Prostate gland (tissue), 2 donors: ENCODE data around the gene GLIS1. TPM values are rescaled to one million over a fixed set of nuclear protein-coding genes. Genes with fewer than 3 reads are reported as not detected.

Experiments
- DNase-seq: peaks from one replicate; pipeline ENCODE4 v3.0.0-alpha.2; 2019; ENCODE audit warnings: low spot score
- H3K27ac ChIP-seq, 2 donors: fragments of 200-600 bp; sonication (generic); 2 replicates each; pipeline ENCODE4 v1.5.1; 2017 to 2019
- H3K27me3 ChIP-seq: fragments of 200-600 bp; sonication (generic); replicated peaks from 2 replicates; pipeline ENCODE4 v1.5.1; 2019; ENCODE audit not compliant: insufficient read depth
- H3K36me3 ChIP-seq, 2 donors: fragments of 200-600 bp; sonication (generic); 1 replicate in 1 of 2; 2 replicates in 1 of 2; pipeline versions ENCODE4 v1.5.1 to v1.8.1; 2017 to 2019
- H3K4me1 ChIP-seq: fragments of 200-600 bp; sonication (generic); replicated peaks from 2 replicates; pipeline ENCODE4 v1.5.1; 2019
- H3K4me3 ChIP-seq, 2 donors: fragments of 200-600 bp; sonication (generic); 2 replicates each; pipeline ENCODE4 v1.5.1; 2017 to 2019
- H3K9me3 ChIP-seq: fragments of 200-600 bp; sonication (generic); 2 replicates; pipeline ENCODE4 v1.5.1; 2017
- CTCF ChIP-seq, 4 experiments: fragments of 200-600 bp in 2 of 4; fragments of 450-650 bp in 2 of 4; sonication (generic) in 2 of 4; IDR thresholded peaks; 1 replicate in 3 of 4; 2 replicates in 1 of 4; pipeline ENCODE4 v1.5.1; 2016 to 2019; ENCODE audit warnings: antibody characterized with exemption in 4 of 4, mild to moderate bottlenecking in 2 of 4, moderate library complexity in 2 of 4
- POLR2A ChIP-seq: fragments of 450-650 bp; IDR thresholded peaks from one replicate; pipeline ENCODE4 v1.6.1; 2016; ENCODE audit warnings: antibody characterized with exemption, mild to moderate bottlenecking
- POLR2AphosphoS5 ChIP-seq: sonication (generic); formaldehyde crosslinking; IDR thresholded peaks from one replicate; pipeline ENCODE4 v1.6.1; 2017; ENCODE audit warnings: antibody characterized with exemption
- whole genome bisulfite sequencing: methylation state at CpG from one replicate; pipeline ENCODE4 v1.1.5; 2018; 5-methylcytosine and 5-hydroxymethylcytosine counted together
- intact Hi-C: fragments of 100-400 bp; cut with DNase I; formaldehyde crosslinking; loops from one replicate; pipeline ENCODE4 v1.14.2; 2022
- total RNA-seq, 2 donors: library from RNA; depleted of rRNA; stranded (reverse); fragments of >200 nt; gene quantifications; one replicate each; pipeline ENCODE4 v1.1.0, GENCODE V29; 2016

Gene GLIS1
- total RNA-seq, 2 donors from 2014 or later: 1.1 to 8.1 TPM

- intact Hi-C loops: loop anchor here (5.0 kb wide), 1 partner anchor 126 kb away; no protein-coding TSS in a partner anchor
Measured at GRCh38 chr1:53625766-53626520, 113.0 kb downstream of the GLIS1 start.

GRCh38 chr1:53625049-53625448 lies 113.9 kb downstream of the GLIS1 start:
- H3K9me3 ChIP-seq: no peaks in the 10 kb centered on the region
- WGBS: 85% methylated on average over 2 of the region's 2 CpGs
- H3K4me3 ChIP-seq: no peak overlapping the region
- H3K36me3 ChIP-seq: no peaks in the 10 kb centered on the region
- intact Hi-C loops: loop anchor here (5.0 kb wide), 1 partner anchor 127 kb away; no protein-coding TSS in a partner anchor
- no peak for DNase-seq
- no peaks in the 10 kb centered on the region for H3K4me1 ChIP-seq
- H3K27me3 ChIP-seq: no peaks in the 10 kb centered on the region
- no peak for TF ChIP-seq POLR2A
- no peak for TF ChIP-seq POLR2AphosphoS5
- TF ChIP-seq CTCF (IDR thresholded peaks at IDR 0.05): no peak
- no peak overlapping the region for H3K27ac ChIP-seq

More at GRCh38 chr1:53625766-53626520, 113.0 kb downstream of the GLIS1 start:
- no peaks in the 10 kb centered on the region for H3K27me3 ChIP-seq
- no peak for DNase-seq
- H3K27ac ChIP-seq: no peak overlapping the region
- 78% methylated on average over 10 of the region's 10 CpGs for WGBS
- TF ChIP-seq POLR2AphosphoS5: no peak
- no peak for TF ChIP-seq POLR2A
- TF ChIP-seq CTCF (IDR thresholded peaks at IDR 0.05): no peak
- H3K4me1 ChIP-seq: no peaks in the 10 kb centered on the region
- no peak overlapping the region for H3K4me3 ChIP-seq
- H3K36me3 ChIP-seq: no peaks in the 10 kb centered on the region
- H3K9me3 ChIP-seq: no peaks in the 10 kb centered on the region

GRCh38 chr1:53622531-53622930 lies 116.4 kb downstream of the GLIS1 start:
- no peak overlapping the region for H3K27ac ChIP-seq
- DNase-seq: no peak
- WGBS: 88% methylated on average over 5 of the region's 5 CpGs

GRCh38 chr1:53621144-53621543 lies 117.8 kb downstream of the GLIS1 start:
- no peaks in the 10 kb centered on the region for H3K4me1 ChIP-seq
- H3K9me3 ChIP-seq: no peaks in the 10 kb centered on the region
- intact Hi-C loops: no loop called here
- DNase-seq: no peak
- H3K4me3 ChIP-seq: no peak overlapping the region
- no peaks in the 10 kb centered on the region for H3K27me3 ChIP-seq
- no peak for TF ChIP-seq CTCF (IDR thresholded peaks at IDR 0.05)
- TF ChIP-seq POLR2A: no peak
- no peak for TF ChIP-seq POLR2AphosphoS5
- H3K36me3 ChIP-seq: no peaks in the 10 kb centered on the region
- H3K27ac ChIP-seq: no peak overlapping the region
- WGBS: 72% methylated on average over 4 of the region's 4 CpGs

More at GRCh38 chr1:53622531-53622930, 116.4 kb downstream of the GLIS1 start:
- intact Hi-C loops: no loop called here
- Histone ChIP-seq H3K4me1 (no peaks in the 10 kb centered on the region), H3K27me3 (no peaks in the 10 kb centered on the region), H3K4me3 (no peak overlapping the region), H3K36me3 (no peaks in the 10 kb centered on the region), H3K9me3 (no peaks in the 10 kb centered on the region)
- TF ChIP-seq POLR2A (no peak), CTCF (IDR thresholded peaks at IDR 0.05) (no peak), POLR2AphosphoS5 (no peak)
